Kidney epithelial cell (primary cell): Measurements from ENCODE around the gene FBXW2. TPM values are rescaled to one million over a fixed set of nuclear protein-coding genes. Genes with fewer than 3 reads are reported as not detected.

Experiments used
- DNase-seq: peaks from one replicate; pipeline ENCODE4 v3.0.0-alpha.2; 2010; ENCODE audit warnings: low read depth
- H3K27me3 ChIP-seq: 2 replicates; pipeline ENCODE4 v1.6.0; 2011; ENCODE audit warnings: low read length; ENCODE audit not compliant: control insufficient read depth, insufficient read depth
- H3K36me3 ChIP-seq: 2 replicates; pipeline ENCODE4 v1.5.1; 2011; ENCODE audit warnings: low read length; ENCODE audit not compliant: control insufficient read depth, insufficient read depth
- H3K4me3 ChIP-seq: 2 replicates; pipeline ENCODE4 v1.5.1; 2011; ENCODE audit warnings: low read depth, mild to moderate bottlenecking, control low read depth, low read length
- CTCF ChIP-seq: IDR thresholded peaks from 2 replicates; pipeline ENCODE4 v1.5.1; 2011; ENCODE audit warnings: mild to moderate bottlenecking, moderate library complexity, low read length, control low read depth, inconsistent platforms; ENCODE audit not compliant: insufficient read depth, poor library complexity, severe bottlenecking
- total RNA-seq: library from RNA; depleted of rRNA; stranded (reverse); fragments of >200 nt; gene quantifications from 2 replicates; pipeline ENCODE4 v1.2.3, GENCODE V29; 2015

FBXW2 gene
- total RNA-seq = 24.6 and 25.3 TPM in 2 replicates

GRCh38 chr9:120792898-120793765 lies at the start of gene FBXW2:
TSS of gene FBXW2 (minus strand) at chr9:120793416. CDS start at chr9:120788258, 5,158 bp downstream.
- TF ChIP-seq CTCF = no peak
- DNase-seq = peak; percentile 42
- H3K27me3 ChIP-seq = no peaks in the 10 kb centered on the region
- no peaks in the 10 kb centered on the region for H3K36me3 ChIP-seq
- H3K4me3 ChIP-seq = peak within 1 kb of the TSS; percentile 81

GRCh38 chr9:120841930-120842684 lies 48.9 kb upstream of the FBXW2 start:
- H3K36me3 ChIP-seq = no peaks in the 10 kb centered on the region
- peak overlapping the region; percentile 87 for H3K4me3 ChIP-seq
- TF ChIP-seq CTCF = no peak
- DNase-seq = no peak
- no peaks in the 10 kb centered on the region for H3K27me3 ChIP-seq

GRCh38 chr9:120839146-120839545 lies 45.9 kb upstream of the FBXW2 start:
- no peak for DNase-seq
- H3K36me3 ChIP-seq = no peaks in the 10 kb centered on the region
- TF ChIP-seq CTCF = no peak

GRCh38 chr9:120837921-120838320 lies 44.7 kb upstream of the FBXW2 start:
- Histone ChIP-seq H3K36me3 (no peaks in the 10 kb centered on the region), H3K4me3 (no peak overlapping the region), H3K27me3 (no peaks in the 10 kb centered on the region)
- TF ChIP-seq CTCF = no peak
- no peak for DNase-seq

More at GRCh38 chr9:120839146-120839545, 45.9 kb upstream of the FBXW2 start:
- Histone ChIP-seq H3K27me3 (no peaks in the 10 kb centered on the region), H3K4me3 (no peak overlapping the region)

GRCh38 chr9:120833325-120833724 lies 40.1 kb upstream of the FBXW2 start:
- peaks cover 2% of the 10 kb centered on the region for H3K36me3 ChIP-seq
- TF ChIP-seq CTCF = no peak
- no peak for DNase-seq
- no peaks in the 10 kb centered on the region for H3K27me3 ChIP-seq
- no peak overlapping the region for H3K4me3 ChIP-seq
